ENCODE results near the gene BICC1. TPM values are rescaled to one million over a fixed set of nuclear protein-coding genes. Genes with fewer than 3 reads are reported as not detected.

The BICC1 gene
- total RNA-seq, 6 donors from 2014 or later, result 3.1 to 10.5 (median 3.9) TPM

- 87 to 91% methylated on average over 3 of the region's 3 CpGs for WGBS, 2 donors
- ATAC-seq (ENCODE audit: low FRiP score in 2 of 2) (no peak), DNase-seq (no peak)
- Histone ChIP-seq H3K27ac (no peak overlapping the region), H3K27me3 (no peaks in the 10 kb centered on the region), H3K4me3 (no peak overlapping the region), H3K36me3 (no peaks in the 10 kb centered on the region), H3K9me3 (no peaks in the 10 kb centered on the region), H3K4me1 (no peaks in the 10 kb centered on the region)
- TF ChIP-seq CTCF (IDR thresholded peaks at IDR 0.05) (no peak), EP300 (IDR thresholded peaks at IDR 0.05) (no peak), POLR2AphosphoS5 (IDR thresholded peaks at IDR 0.05) (no peak), POLR2A (IDR thresholded peaks at IDR 0.05) (no peak)
Observed at GRCh38 chr10:58535311-58535710, 22.6 kb downstream of the BICC1 start.

- TF ChIP-seq EP300 (IDR thresholded peaks at IDR 0.05) (no peak), POLR2A (IDR thresholded peaks at IDR 0.05) (no peak), CTCF (IDR thresholded peaks at IDR 0.05) (no peak), POLR2AphosphoS5 (IDR thresholded peaks at IDR 0.05) (no peak)
- Histone ChIP-seq H3K9me3 (no peaks in the 10 kb centered on the region), H3K4me3 (no peak overlapping the region), H3K4me1 (no peaks in the 10 kb centered on the region), H3K36me3 (no peaks in the 10 kb centered on the region), H3K27me3 (no peaks in the 10 kb centered on the region), H3K27ac (no peak overlapping the region)
- ATAC-seq (ENCODE audit: low FRiP score in 2 of 2) (no peak), DNase-seq (no peak)
Observed at GRCh38 chr10:58543141-58543540, 30.5 kb downstream of the BICC1 start.

- H3K27me3 ChIP-seq, result no peaks in the 10 kb centered on the region
- no peaks in the 10 kb centered on the region for H3K4me1 ChIP-seq
- no peak overlapping the region for H3K4me3 ChIP-seq
- WGBS, 2 donors, result 55 to 70% methylated on average over 1 of the region's 1 CpG
- DNase-seq (no peak), ATAC-seq (ENCODE audit: low FRiP score in 2 of 2) (no peak)
- no peaks in the 10 kb centered on the region for H3K36me3 ChIP-seq
- no peak overlapping the region for H3K27ac ChIP-seq
- TF ChIP-seq POLR2A (IDR thresholded peaks at IDR 0.05) (no peak), EP300 (IDR thresholded peaks at IDR 0.05) (no peak), CTCF (IDR thresholded peaks at IDR 0.05) (no peak), POLR2AphosphoS5 (IDR thresholded peaks at IDR 0.05) (no peak)
- no peaks in the 10 kb centered on the region for H3K9me3 ChIP-seq
Observed at GRCh38 chr10:58544135-58544534, 31.5 kb downstream of the BICC1 start.

GRCh38 chr10:58545427-58545826 lies 32.8 kb downstream of the BICC1 start:
- Histone ChIP-seq H3K27ac (no peak overlapping the region), H3K4me1 (no peaks in the 10 kb centered on the region), H3K27me3 (no peaks in the 10 kb centered on the region), H3K9me3 (no peaks in the 10 kb centered on the region), H3K4me3 (no peak overlapping the region), H3K36me3 (no peaks in the 10 kb centered on the region)
- no peak for TF ChIP-seq POLR2A (IDR thresholded peaks at IDR 0.05)
- TF ChIP-seq EP300 (IDR thresholded peaks at IDR 0.05), result no peak
- no peak for TF ChIP-seq POLR2AphosphoS5 (IDR thresholded peaks at IDR 0.05)
- no peak for TF ChIP-seq CTCF (IDR thresholded peaks at IDR 0.05)
- WGBS, 2 donors, result 75 to 81% methylated on average over 4 of the region's 4 CpGs
- ATAC-seq (ENCODE audit: low FRiP score in 2 of 2) (no peak), DNase-seq (no peak)

- Histone ChIP-seq H3K36me3 (no peaks in the 10 kb centered on the region), H3K9me3 (no peaks in the 10 kb centered on the region), H3K27ac (no peak overlapping the region), H3K27me3 (no peaks in the 10 kb centered on the region), H3K4me3 (no peak overlapping the region), H3K4me1 (no peaks in the 10 kb centered on the region)
- DNase-seq (no peak), ATAC-seq (ENCODE audit: low FRiP score in 2 of 2) (no peak)
- WGBS, 2 donors, result 70 to 79% methylated on average over 1 of the region's 1 CpG
- no peak for TF ChIP-seq POLR2AphosphoS5 (IDR thresholded peaks at IDR 0.05)
- TF ChIP-seq POLR2A (IDR thresholded peaks at IDR 0.05), result no peak
- no peak for TF ChIP-seq EP300 (IDR thresholded peaks at IDR 0.05)
- no peak for TF ChIP-seq CTCF (IDR thresholded peaks at IDR 0.05)
Observed at GRCh38 chr10:58546137-58546536, 33.5 kb downstream of the BICC1 start.

Data from upper lobe of left lung (tissue), 6 donors.